ENCODE results near the gene MED25. TPM values are rescaled to one million over a fixed set of nuclear protein-coding genes. Genes with fewer than 3 reads are reported as not detected.

Gene MED25
- total RNA-seq, 2 donors from 2014 or later = 38.4 to 173 TPM

- intact Hi-C loops (cut with DNase I) = no loop called here
- H3K4me3 ChIP-seq = no peak overlapping the region
- TF ChIP-seq CTCF (IDR thresholded peaks at IDR 0.05) = no peak
- no peak for TF ChIP-seq POLR2A (IDR thresholded peaks at IDR 0.05)
- no peak for TF ChIP-seq POLR2AphosphoS5 (IDR thresholded peaks at IDR 0.05)
- 87% methylated on average over 14 of the region's 14 CpGs for WGBS
- H3K27me3 ChIP-seq (replicated peaks; ENCODE audit: insufficient read depth) = no peaks in the 10 kb centered on the region
- no peaks in the 10 kb centered on the region for H3K9me3 ChIP-seq
- no peaks in the 10 kb centered on the region for H3K4me1 ChIP-seq (replicated peaks)
- peaks cover 0 to 11% of the 10 kb centered on the region in 2 donors for H3K36me3 ChIP-seq
- no peak overlapping the region for H3K27ac ChIP-seq
- no peak for DNase-seq (ENCODE audit: low spot score)
Observed at GRCh38 chr19:49827034-49827433, 8.9 kb downstream of the MED25 start.

- no peak for DNase-seq (ENCODE audit: low spot score)
- Histone ChIP-seq H3K27ac (no peak overlapping the region), H3K4me1 (replicated peaks) (no peaks in the 10 kb centered on the region), H3K9me3 (no peaks in the 10 kb centered on the region), H3K36me3 (peaks cover 0 to 30% of the 10 kb centered on the region in 2 donors), H3K27me3 (replicated peaks; ENCODE audit: insufficient read depth) (no peaks in the 10 kb centered on the region), H3K4me3 (no peak overlapping the region)
- intact Hi-C loops (cut with DNase I) = no loop called here
- TF ChIP-seq POLR2AphosphoS5 (IDR thresholded peaks at IDR 0.05) (no peak), POLR2A (IDR thresholded peaks at IDR 0.05) (no peak), CTCF (IDR thresholded peaks at IDR 0.05) (no peak)
- WGBS = 90% methylated on average over 8 of the region's 8 CpGs
Observed at GRCh38 chr19:49829200-49829599, 11.1 kb downstream of the MED25 start.

GRCh38 chr19:49829721-49830120 lies 11.6 kb downstream of the MED25 start:
- peaks cover 0 to 31% of the 10 kb centered on the region in 2 donors for H3K36me3 ChIP-seq
- no peaks in the 10 kb centered on the region for H3K27me3 ChIP-seq (replicated peaks; ENCODE audit: insufficient read depth)
- DNase-seq (ENCODE audit: low spot score) = no peak
- 97% methylated on average over 14 of the region's 18 CpGs for WGBS
- no peaks in the 10 kb centered on the region for H3K9me3 ChIP-seq
- intact Hi-C loops (cut with DNase I) = no loop called here
- no peak overlapping the region for H3K4me3 ChIP-seq
- TF ChIP-seq POLR2A (IDR thresholded peaks at IDR 0.05) = no peak
- no peak overlapping the region for H3K27ac ChIP-seq
- H3K4me1 ChIP-seq (replicated peaks) = no peaks in the 10 kb centered on the region

DNA sequence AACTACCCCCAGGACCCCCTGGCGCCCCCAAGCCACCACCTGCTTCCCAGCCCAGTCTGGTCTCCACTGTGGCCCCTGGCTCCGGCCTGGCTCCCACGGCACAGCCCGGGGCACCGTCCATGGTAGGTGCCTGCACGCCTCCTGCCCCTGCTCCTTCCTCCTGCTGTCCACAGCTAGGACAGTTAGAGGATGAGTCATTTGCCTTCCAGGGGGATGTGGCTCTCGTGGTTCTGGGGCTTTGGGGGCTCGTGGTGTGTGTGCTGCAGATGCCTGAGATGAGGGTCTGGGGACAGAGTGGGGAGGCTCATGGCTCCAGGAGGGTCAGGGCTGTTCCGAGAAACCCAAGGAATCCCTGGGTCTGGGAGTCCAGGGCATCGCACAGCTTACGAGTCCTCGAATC lies 12.7 kb downstream of the MED25 start:
- DNase-seq (ENCODE audit: low spot score) = no peak
- Histone ChIP-seq H3K4me3 (no peak overlapping the region), H3K4me1 (replicated peaks) (no peaks in the 10 kb centered on the region), H3K36me3 (peaks cover 4 to 41% of the 10 kb centered on the region in 2 donors), H3K9me3 (no peaks in the 10 kb centered on the region), H3K27me3 (replicated peaks; ENCODE audit: insufficient read depth) (no peaks in the 10 kb centered on the region), H3K27ac (no peak overlapping the region)
- intact Hi-C loops (cut with DNase I) = no loop called here
- 92% methylated on average over 11 of the region's 12 CpGs for WGBS
- no peak for TF ChIP-seq CTCF (IDR thresholded peaks at IDR 0.05)
- no peak for TF ChIP-seq POLR2AphosphoS5 (IDR thresholded peaks at IDR 0.05)
- no peak for TF ChIP-seq POLR2A (IDR thresholded peaks at IDR 0.05)

DNA sequence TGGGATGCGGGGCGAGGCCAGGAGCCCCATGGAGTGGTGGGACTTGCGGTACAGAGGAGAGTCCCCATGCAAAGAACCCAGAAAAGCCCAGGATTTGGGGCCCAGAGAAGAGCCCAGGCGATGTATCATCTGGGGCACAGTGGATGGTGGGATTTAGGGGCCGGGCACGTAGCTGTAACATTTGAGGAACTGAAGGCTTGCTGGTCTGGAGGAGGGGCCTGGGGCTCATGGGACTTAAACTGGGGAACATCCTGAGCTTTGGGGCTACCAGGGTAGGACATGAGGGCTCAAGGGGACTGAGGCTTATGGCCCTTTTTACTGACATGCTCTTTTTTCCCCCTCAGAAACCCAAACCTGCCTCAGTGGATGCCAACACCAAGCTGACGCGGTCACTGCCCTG lies 13.5 kb downstream of the MED25 start:
- Histone ChIP-seq H3K27ac (no peak overlapping the region), H3K36me3 (peaks cover 4 to 48% of the 10 kb centered on the region in 2 donors), H3K27me3 (replicated peaks; ENCODE audit: insufficient read depth) (no peaks in the 10 kb centered on the region), H3K4me3 (no peak overlapping the region), H3K4me1 (replicated peaks) (no peaks in the 10 kb centered on the region), H3K9me3 (no peaks in the 10 kb centered on the region)
- 94% methylated on average over 8 of the region's 8 CpGs for WGBS
- no peak for DNase-seq (ENCODE audit: low spot score)
- no peak for TF ChIP-seq CTCF (IDR thresholded peaks at IDR 0.05)
- no peak for TF ChIP-seq POLR2AphosphoS5 (IDR thresholded peaks at IDR 0.05)
- no peak for TF ChIP-seq POLR2A (IDR thresholded peaks at IDR 0.05)
- intact Hi-C loops (cut with DNase I) = no loop called here

Measured in prostate gland (tissue), 2 donors.